Uterus (tissue), 2 donors: Measurements from ENCODE around the gene ZBTB3.

Experiments used
- POLR2A ChIP-seq, 2 donors: fragments of 450-650 bp; IDR thresholded peaks; one replicate each; pipeline ENCODE4 v1.6.1; 2016; ENCODE audit warnings: antibody characterized with exemption in 2 of 2, mild to moderate bottlenecking in 1 of 2, moderate library complexity in 1 of 2
- TF ChIP-seq, protein P1 (sequence below), 4 experiments: fragments of 200-600 bp in 2 of 4; fragments of 450-650 bp in 2 of 4; sonication (generic) in 2 of 4; IDR thresholded peaks; one replicate each; pipeline ENCODE4 v1.5.1; 2016 to 2019; ENCODE audit warnings: antibody characterized with exemption in 4 of 4, mild to moderate bottlenecking in 2 of 4, moderate library complexity in 1 of 4

DNA sequence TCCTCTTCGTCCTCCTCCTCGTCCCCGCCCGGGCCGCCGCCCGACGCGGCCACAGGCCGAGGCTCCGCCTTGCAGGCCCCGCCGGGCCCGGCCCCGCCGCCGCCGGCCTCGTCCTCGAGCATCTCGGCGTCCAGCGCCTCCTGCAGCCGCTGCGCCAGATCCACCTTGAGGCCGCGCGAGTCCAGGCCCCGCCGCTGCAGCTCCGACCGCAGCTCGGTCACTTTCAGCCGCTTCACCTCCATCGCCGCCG, 27.1 kb downstream of the ZBTB3 start:
- TF ChIP-seq, protein P1, sequence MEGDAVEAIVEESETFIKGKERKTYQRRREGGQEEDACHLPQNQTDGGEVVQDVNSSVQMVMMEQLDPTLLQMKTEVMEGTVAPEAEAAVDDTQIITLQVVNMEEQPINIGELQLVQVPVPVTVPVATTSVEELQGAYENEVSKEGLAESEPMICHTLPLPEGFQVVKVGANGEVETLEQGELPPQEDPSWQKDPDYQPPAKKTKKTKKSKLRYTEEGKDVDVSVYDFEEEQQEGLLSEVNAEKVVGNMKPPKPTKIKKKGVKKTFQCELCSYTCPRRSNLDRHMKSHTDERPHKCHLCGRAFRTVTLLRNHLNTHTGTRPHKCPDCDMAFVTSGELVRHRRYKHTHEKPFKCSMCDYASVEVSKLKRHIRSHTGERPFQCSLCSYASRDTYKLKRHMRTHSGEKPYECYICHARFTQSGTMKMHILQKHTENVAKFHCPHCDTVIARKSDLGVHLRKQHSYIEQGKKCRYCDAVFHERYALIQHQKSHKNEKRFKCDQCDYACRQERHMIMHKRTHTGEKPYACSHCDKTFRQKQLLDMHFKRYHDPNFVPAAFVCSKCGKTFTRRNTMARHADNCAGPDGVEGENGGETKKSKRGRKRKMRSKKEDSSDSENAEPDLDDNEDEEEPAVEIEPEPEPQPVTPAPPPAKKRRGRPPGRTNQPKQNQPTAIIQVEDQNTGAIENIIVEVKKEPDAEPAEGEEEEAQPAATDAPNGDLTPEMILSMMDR (IDR thresholded peaks at IDR 0.05): no peak
- no peak for TF ChIP-seq POLR2A (IDR thresholded peaks at IDR 0.05)
